Mammary epithelial cell (primary cell): ENCODE data around the gene TTBK1.

ENCODE experiments used
- CTCF ChIP-seq, 2 donors: IDR thresholded peaks in 1 of 2; conservative IDR thresholded peaks in 1 of 2; 2 replicates each; pipeline ENCODE4 v1.5.1; 2011 to 2012; ENCODE audit warnings: inconsistent platforms in 2 of 2, low read length in 2 of 2, mild to moderate bottlenecking in 2 of 2, control low read depth in 1 of 2, low read depth in 1 of 2; ENCODE audit not compliant: insufficient read depth in 1 of 2; ENCODE audit errors: extremely low read depth in 1 of 2
- EZH2 ChIP-seq: IDR thresholded peaks from 2 replicates; pipeline ENCODE4 v1.6.1; 2012; ENCODE audit warnings: low read length, inconsistent platforms, borderline replicate concordance

DNA sequence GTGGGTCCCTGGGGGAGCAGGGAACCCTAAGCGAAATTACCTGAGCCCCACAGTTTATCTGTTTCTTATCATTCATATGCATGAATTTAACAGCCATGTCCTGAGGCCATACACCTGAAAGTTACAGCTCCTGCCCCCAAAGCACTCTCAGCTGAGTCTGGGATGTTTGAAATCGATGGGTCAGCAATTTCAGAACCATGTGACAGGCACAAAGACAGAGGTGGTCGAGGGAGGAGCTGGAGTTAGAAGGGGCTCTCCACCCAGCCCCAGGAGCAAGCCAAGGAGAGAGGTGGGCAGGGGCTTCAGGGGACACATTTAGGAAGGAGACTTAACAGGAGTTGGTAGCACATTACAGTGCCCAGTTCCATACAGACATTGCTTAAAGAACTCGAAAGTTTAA, 14.9 kb downstream of the TTBK1 start:
- no peak for TF ChIP-seq CTCF (conservative IDR thresholded peaks at IDR 0.05 in 1 of 2, IDR thresholded peaks at IDR 0.05 in 1 of 2; ENCODE audit: extremely low read depth in 1 of 2, insufficient read depth in 1 of 2, low read depth in 1 of 2, low read length in 2 of 2)
- TF ChIP-seq EZH2: no peak
